Epithelial cell of prostate (primary cell): ENCODE measurements around the gene TRPC4.
"Not testable (repeated sequence)": the region's sequence is repeated elsewhere in the genome, so short reads cannot be mapped to it uniquely, and the experiment has no call there.

Source experiments
- DNase-seq: peaks from one replicate; pipeline ENCODE4 v3.0.0-alpha.2; 2011; ENCODE audit warnings: low read depth, low spot score
- H3K27ac ChIP-seq: fragments of 450-650 bp; 2 replicates; pipeline ENCODE4 v1.5.1; 2017; ENCODE audit warnings: mild to moderate bottlenecking

TRPC4 gene

GRCh38 chr13:37616131-37616530 is 253.4 kb downstream of the TRPC4 start:
- no peak for DNase-seq
- no peak overlapping the region for H3K27ac ChIP-seq

- no peak overlapping the region for H3K27ac ChIP-seq
- DNase-seq: no peak
Measured at GRCh38 chr13:37615276-37615675, 254.3 kb downstream of the TRPC4 start.

GRCh38 chr13:37613638-37614037 is 255.9 kb downstream of the TRPC4 start:
- H3K27ac ChIP-seq: no peak overlapping the region
- no peak for DNase-seq

GRCh38 chr13:37613236-37613635 is 256.3 kb downstream of the TRPC4 start:
- no peak for DNase-seq
- no peak overlapping the region for H3K27ac ChIP-seq

- no peak overlapping the region for H3K27ac ChIP-seq
- no peak for DNase-seq
Measured at GRCh38 chr13:37608750-37609339, 260.7 kb downstream of the TRPC4 start.

GRCh38 chr13:37602733-37603381 is 266.7 kb downstream of the TRPC4 start:
- no peak for DNase-seq
- H3K27ac ChIP-seq: no peak overlapping the region

GRCh38 chr13:37601648-37602440 is 267.7 kb downstream of the TRPC4 start:
- DNase-seq: no peak
- H3K27ac ChIP-seq: no peak overlapping the region

- no peak overlapping the region for H3K27ac ChIP-seq
- DNase-seq: no peak
Measured at GRCh38 chr13:37599519-37599918, 270.1 kb downstream of the TRPC4 start.

GRCh38 chr13:37598597-37598996 is 271.0 kb downstream of the TRPC4 start, which contains the start of gene POSTN:
Gene POSTN, minus strand, starts transcription at chr13:37598768. Its CDS starts 42 bp downstream, at chr13:37598726.
- DNase-seq: no peak
- H3K27ac ChIP-seq: no peak within 1 kb of the TSS

- DNase-seq: no peak
Measured at GRCh38 chr13:37597477-37598025, 272.0 kb downstream of the TRPC4 start.

GRCh38 chr13:37596805-37597204 is 272.8 kb downstream of the TRPC4 start:
- DNase-seq: no peak
- H3K27ac ChIP-seq: no peak overlapping the region

More at GRCh38 chr13:37597477-37598025, 272.0 kb downstream of the TRPC4 start:
- no peak overlapping the region for H3K27ac ChIP-seq

GRCh38 chr13:37595162-37595561 is 274.4 kb downstream of the TRPC4 start:
- H3K27ac ChIP-seq: no peak overlapping the region
- DNase-seq: no peak

GRCh38 chr13:37594550-37594949 is 275.0 kb downstream of the TRPC4 start:
- DNase-seq: no peak
- no peak overlapping the region for H3K27ac ChIP-seq

- not testable (repeated sequence) for DNase-seq, H3K27ac ChIP-seq
Measured at GRCh38 chr13:37589381-37589780, 280.2 kb downstream of the TRPC4 start.

- no peak overlapping the region for H3K27ac ChIP-seq
- no peak for DNase-seq
Measured at GRCh38 chr13:37587236-37587635, 282.3 kb downstream of the TRPC4 start.
